HEK293T (cell line): Measurements from ENCODE around the gene SUSD3.

Source experiments
- BHLHE40 ChIP-seq: fragments of 450-650 bp; IDR thresholded peaks from 2 replicates; pipeline ENCODE4 v1.6.1; 2016; ENCODE audit warnings: mild to moderate bottlenecking, moderate library complexity, borderline replicate concordance
- FOXK2 ChIP-seq: fragments of 450-650 bp; IDR thresholded peaks from 2 replicates; pipeline ENCODE4 v1.6.1; 2016; ENCODE audit warnings: mild to moderate bottlenecking
- SP1 ChIP-seq: fragments of 450-650 bp; IDR thresholded peaks from 2 replicates; pipeline ENCODE4 v1.6.1; 2017

GRCh38 chr9:93068956-93069355, 10.5 kb downstream of the SUSD3 start:
- TF ChIP-seq FOXK2: no peak
- no peak for TF ChIP-seq BHLHE40
- TF ChIP-seq SP1: no peak
